Right lobe of liver (tissue), 6 donors: Measurements from ENCODE around the gene RREB1. TPM values are rescaled to one million over a fixed set of nuclear protein-coding genes. Genes with fewer than 3 reads are reported as not detected.

Experiments
- ATAC-seq, 4 donors: fragments of 200-7000 bp; cut with Tn5 transposase; one replicate each; pipeline ENCODE4 v1.9.1; 2020; ENCODE audit warnings: mild to moderate bottlenecking in 4 of 4, moderate library complexity in 4 of 4
- DNase-seq, 3 donors: peaks; one replicate each; pipeline ENCODE4 v3.0.0-alpha.2; 2020
- H3K27ac ChIP-seq, 3 donors: fragments of 200-600 bp; one replicate each; pipeline ENCODE4 v1.8.0; 2022
- H3K27me3 ChIP-seq, 2 donors: fragments of 200-600 bp; one replicate each; pipeline ENCODE4 v1.8.0; 2022
- H3K36me3 ChIP-seq, 4 donors: fragments of 200-600 bp; sonication (generic) in 1 of 4; one replicate each; pipeline versions ENCODE4 v1.5.1 to v1.8.0; 2017 to 2022; ENCODE audit warnings: control low read depth in 1 of 4
- H3K4me1 ChIP-seq, 4 donors: fragments of 200-600 bp; sonication (generic) in 1 of 4; one replicate each; pipeline versions ENCODE4 v1.5.1 to v1.8.0; 2017 to 2022; ENCODE audit warnings: control low read depth in 1 of 4
- H3K4me3 ChIP-seq, 3 donors: fragments of 200-600 bp; one replicate each; pipeline ENCODE4 v1.8.0; 2022
- H3K9me3 ChIP-seq, 4 donors: fragments of 200-600 bp; sonication (generic) in 1 of 4; one replicate each; pipeline versions ENCODE4 v1.5.1 to v1.8.0; 2017 to 2022; ENCODE audit warnings: control low read depth in 1 of 4
- CTCF ChIP-seq, 4 donors: fragments of 200-600 bp in 3 of 4; fragments of 450-650 bp in 1 of 4; IDR thresholded peaks; one replicate each; pipeline versions ENCODE4 v1.5.1 to v1.8.0; 2016 to 2022; ENCODE audit warnings: antibody characterized with exemption in 4 of 4, mild to moderate bottlenecking in 2 of 4
- POLR2A ChIP-seq: fragments of 450-650 bp; IDR thresholded peaks from one replicate; pipeline ENCODE4 v1.6.1; 2017; ENCODE audit warnings: antibody characterized with exemption, mild to moderate bottlenecking
- WGBS: methylation state at CpG from one replicate; pipeline ENCODE4 v1.1.6; 2018; ENCODE audit warnings: low coverage, low lambda C conversion rate; ENCODE audit not compliant: insufficient coverage; ENCODE audit errors: missing lambda C conversion rate; 5-methylcytosine and 5-hydroxymethylcytosine counted together
- intact Hi-C, 2 donors: fragments of 100-400 bp; cut with DNase I; formaldehyde crosslinking; loops; one replicate each; pipeline versions ENCODE4 v1.11.2 to v1.14.1; 2022
- total RNA-seq, 6 experiments: library from RNA; depleted of rRNA in 2 of 6; stranded (reverse); fragments of >200 nt in 2 of 6; fragmentation: NEBNext Ultra II Directional in 3 of 6; extraction: Animal tissue kit (Norgen Biotek cat#: 25700) in 3 of 6; gene quantifications; one replicate each; pipeline versions ENCODE4 v1.1.0 to v1.2.4, GENCODE V29; 2016 to 2023
- donor health status: DM: no; HTN: yes; CAD: no.
- donor health status: DM: no; HTN: no; CAD: no.
- donor health status: DM: no; HTN: no; CAD: no.
- donor health status: DM: no; HTN: yes; CAD: no.
- donor health status: DM: no; HTN: yes; CAD: no.

RREB1 gene
- total RNA-seq, 6 experiments from 2014 or later: 28.7 to 46.3 (median 39.6) TPM

DNA sequence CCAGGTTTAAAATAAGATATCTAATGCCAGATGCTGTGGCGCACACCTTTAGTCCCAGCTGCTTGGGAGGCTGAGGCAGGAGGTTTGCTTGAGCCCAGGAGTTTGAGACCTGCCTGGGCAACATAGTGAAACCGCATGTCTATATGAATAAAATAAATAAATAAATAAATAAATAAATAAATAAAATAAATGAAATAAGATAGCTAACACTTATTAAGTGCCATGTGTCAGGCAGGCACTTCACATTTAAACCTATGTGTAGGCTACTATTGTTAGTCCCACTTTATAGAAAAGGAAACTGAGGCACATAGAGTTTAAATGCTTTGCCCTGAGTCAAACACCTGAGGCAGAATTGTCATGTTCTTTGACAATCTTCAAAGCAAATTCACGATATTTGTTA is 32.9 kb upstream of the RREB1 start:
- no peak for ATAC-seq
- intact Hi-C loops: no loop called here
- TF ChIP-seq POLR2A (no peak), CTCF (IDR thresholded peaks at IDR 0.05) (no peak)

GRCh38 chr6:7075341-7076000 is 32.3 kb upstream of the RREB1 start:
- no peak for TF ChIP-seq POLR2A
- no peak for TF ChIP-seq CTCF (IDR thresholded peaks at IDR 0.05)
- no peak for DNase-seq
- no peaks in the 10 kb centered on the region for H3K9me3 ChIP-seq
- intact Hi-C loops: no loop called here
- WGBS: 89% methylated on average over 5 of the region's 7 CpGs
- no peaks in the 10 kb centered on the region for H3K36me3 ChIP-seq
- no peaks in the 10 kb centered on the region for H3K27me3 ChIP-seq
- ATAC-seq: no peak
- no peak overlapping the region for H3K27ac ChIP-seq
- no peaks in the 10 kb centered on the region for H3K4me1 ChIP-seq
- no peak overlapping the region for H3K4me3 ChIP-seq

More for the DNA sequence above, 32.9 kb upstream of the RREB1 start:
- 100% methylated on average over 1 of the region's 3 CpGs for WGBS
- Histone ChIP-seq H3K27ac (no peak overlapping the region), H3K9me3 (no peaks in the 10 kb centered on the region), H3K4me3 (no peak overlapping the region), H3K27me3 (no peaks in the 10 kb centered on the region), H3K4me1 (no peaks in the 10 kb centered on the region), H3K36me3 (no peaks in the 10 kb centered on the region)
- no peak for DNase-seq

DNA sequence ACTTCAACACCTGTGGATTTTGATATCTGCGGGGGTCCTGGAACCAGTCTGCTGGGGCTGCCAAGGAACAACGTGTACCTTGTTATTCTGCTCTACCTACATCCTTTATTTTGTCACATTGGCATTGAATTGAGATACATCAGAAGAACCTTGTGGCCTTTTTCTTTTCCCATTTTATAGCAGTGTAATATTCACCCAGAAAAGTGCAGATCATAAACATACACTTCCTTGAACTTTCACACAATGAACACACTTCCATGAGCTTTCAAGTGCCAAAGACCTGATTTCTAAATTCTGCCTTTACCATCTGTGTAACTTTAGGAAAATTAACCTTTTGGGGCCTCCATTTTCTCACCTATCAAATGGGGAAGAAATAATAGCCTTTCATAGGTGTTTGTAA is 29.9 kb upstream of the RREB1 start:
- Histone ChIP-seq H3K27me3 (no peaks in the 10 kb centered on the region), H3K4me3 (no peak overlapping the region), H3K36me3 (no peaks in the 10 kb centered on the region), H3K9me3 (no peaks in the 10 kb centered on the region), H3K4me1 (no peaks in the 10 kb centered on the region), H3K27ac (no peak overlapping the region)
- 72% methylated on average over 2 of the region's 2 CpGs for WGBS
- no peak for DNase-seq
- ATAC-seq: no peak
- TF ChIP-seq POLR2A: no peak
- no peak for TF ChIP-seq CTCF (IDR thresholded peaks at IDR 0.05)
- intact Hi-C loops: no loop called here

DNA sequence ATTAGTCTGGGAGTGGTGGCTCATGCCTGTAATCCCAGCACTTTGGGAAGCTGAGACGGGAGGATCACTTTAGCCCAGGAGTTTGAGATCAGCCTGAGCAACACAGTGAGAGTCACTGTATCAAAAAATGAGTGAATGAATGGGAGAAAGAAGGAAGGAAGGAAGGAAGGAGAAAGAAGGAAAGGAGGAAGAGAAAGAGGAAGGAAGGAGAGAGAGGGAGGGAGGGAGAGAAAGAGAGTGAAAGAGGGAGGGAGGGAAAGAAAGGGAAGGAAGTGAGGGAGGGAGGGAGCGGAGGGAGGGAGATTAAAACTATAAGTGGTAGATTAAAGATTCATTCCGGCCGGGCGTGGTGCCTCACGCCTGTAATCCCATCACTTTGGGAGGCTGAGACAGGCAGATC is 28.9 kb upstream of the RREB1 start:
- TF ChIP-seq POLR2A (no peak), CTCF (IDR thresholded peaks at IDR 0.05) (no peak)
- ATAC-seq (no peak), DNase-seq (no peak)
- intact Hi-C loops: no loop called here
- Histone ChIP-seq H3K27ac (no peak overlapping the region), H3K36me3 (no peaks in the 10 kb centered on the region), H3K9me3 (no peaks in the 10 kb centered on the region), H3K27me3 (no peaks in the 10 kb centered on the region), H3K4me1 (no peaks in the 10 kb centered on the region), H3K4me3 (no peak overlapping the region)
- WGBS: 86% methylated on average over 6 of the region's 6 CpGs
